BE2C (cell line): Measurements from ENCODE around the gene SLC45A2.

Experiments
- DNase-seq: peaks from one replicate; pipeline ENCODE4 v3.0.0-alpha.2; 2020
- H3K27me3 ChIP-seq: fragments of 250-450 bp; sonication (Bioruptor Pico); 2 replicates; pipeline ENCODE4 v1.5.1; 2020; ENCODE audit warnings: mild to moderate bottlenecking
- H3K36me3 ChIP-seq: fragments of 250-450 bp; sonication (Bioruptor Pico); 2 replicates; pipeline ENCODE4 v1.5.1; 2020; ENCODE audit warnings: mild to moderate bottlenecking
- H3K4me1 ChIP-seq: fragments of 250-450 bp; sonication (Bioruptor Pico); 2 replicates; pipeline ENCODE4 v1.5.1; 2020
- H3K4me3 ChIP-seq: 2 replicates; pipeline ENCODE4 v1.5.1; 2011; ENCODE audit warnings: low read depth, low read length
- H3K9me3 ChIP-seq: fragments of 250-450 bp; sonication (Bioruptor Pico); 2 replicates; pipeline ENCODE4 v1.5.1; 2020
- TF ChIP-seq, protein P1 (sequence below): IDR thresholded peaks from 2 replicates; pipeline ENCODE4 v1.5.1; 2012; ENCODE audit warnings: mild to moderate bottlenecking, low read depth, low read length

SLC45A2 gene

DNA sequence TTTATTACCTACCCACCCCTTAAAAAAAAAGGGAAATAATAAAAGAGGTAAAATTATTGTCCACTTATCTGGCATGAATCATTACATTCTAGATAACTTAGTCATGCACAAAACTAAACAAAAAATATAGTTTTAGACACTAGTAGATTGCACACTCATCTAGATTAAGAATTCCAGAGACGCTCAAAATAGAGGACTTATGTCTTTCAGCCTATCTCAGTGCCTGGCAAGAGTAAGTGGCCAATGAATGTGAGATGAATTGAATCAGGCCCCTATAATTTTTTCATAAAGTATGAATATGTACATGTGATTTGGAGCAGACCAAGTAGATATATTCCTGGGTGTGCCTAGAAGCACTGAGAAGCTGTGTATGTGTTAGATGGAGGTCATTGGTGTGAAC, 50.3 kb downstream of the SLC45A2 start:
- DNase-seq, result no peak
- Histone ChIP-seq H3K4me1 (no peaks in the 10 kb centered on the region), H3K36me3 (no peaks in the 10 kb centered on the region), H3K9me3 (no peaks in the 10 kb centered on the region), H3K4me3 (no peak overlapping the region), H3K27me3 (peaks cover 59% of the 10 kb centered on the region)
- TF ChIP-seq, protein P1, sequence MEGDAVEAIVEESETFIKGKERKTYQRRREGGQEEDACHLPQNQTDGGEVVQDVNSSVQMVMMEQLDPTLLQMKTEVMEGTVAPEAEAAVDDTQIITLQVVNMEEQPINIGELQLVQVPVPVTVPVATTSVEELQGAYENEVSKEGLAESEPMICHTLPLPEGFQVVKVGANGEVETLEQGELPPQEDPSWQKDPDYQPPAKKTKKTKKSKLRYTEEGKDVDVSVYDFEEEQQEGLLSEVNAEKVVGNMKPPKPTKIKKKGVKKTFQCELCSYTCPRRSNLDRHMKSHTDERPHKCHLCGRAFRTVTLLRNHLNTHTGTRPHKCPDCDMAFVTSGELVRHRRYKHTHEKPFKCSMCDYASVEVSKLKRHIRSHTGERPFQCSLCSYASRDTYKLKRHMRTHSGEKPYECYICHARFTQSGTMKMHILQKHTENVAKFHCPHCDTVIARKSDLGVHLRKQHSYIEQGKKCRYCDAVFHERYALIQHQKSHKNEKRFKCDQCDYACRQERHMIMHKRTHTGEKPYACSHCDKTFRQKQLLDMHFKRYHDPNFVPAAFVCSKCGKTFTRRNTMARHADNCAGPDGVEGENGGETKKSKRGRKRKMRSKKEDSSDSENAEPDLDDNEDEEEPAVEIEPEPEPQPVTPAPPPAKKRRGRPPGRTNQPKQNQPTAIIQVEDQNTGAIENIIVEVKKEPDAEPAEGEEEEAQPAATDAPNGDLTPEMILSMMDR, result no peak

DNA sequence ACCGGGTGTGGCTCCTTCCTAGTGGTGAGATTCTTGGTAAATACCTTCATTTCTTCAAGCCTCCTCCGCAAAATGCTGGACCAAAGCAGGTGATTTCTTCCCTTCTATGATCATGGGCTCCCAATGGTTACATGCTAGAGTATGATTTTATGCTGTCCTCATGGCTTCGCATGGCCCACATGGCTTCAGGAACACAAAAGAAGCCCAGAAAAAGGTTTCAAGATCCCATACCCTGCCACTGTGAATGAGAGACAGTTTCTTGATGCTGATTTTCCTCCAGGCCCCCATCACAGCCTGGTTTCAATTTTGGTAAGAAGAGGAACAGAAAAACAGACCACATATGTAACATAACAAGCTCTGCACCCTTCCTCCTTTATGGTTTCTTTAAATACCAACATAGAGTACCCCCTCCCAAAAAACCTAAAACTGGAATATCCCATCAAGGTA, 50.7 kb downstream of the SLC45A2 start:
- no peaks in the 10 kb centered on the region for H3K9me3 ChIP-seq
- DNase-seq, result no peak
- H3K27me3 ChIP-seq, result peaks cover 59% of the 10 kb centered on the region
- TF ChIP-seq, protein P1, result no peak
- no peaks in the 10 kb centered on the region for H3K36me3 ChIP-seq
- H3K4me1 ChIP-seq, result no peaks in the 10 kb centered on the region
- no peak overlapping the region for H3K4me3 ChIP-seq

DNA sequence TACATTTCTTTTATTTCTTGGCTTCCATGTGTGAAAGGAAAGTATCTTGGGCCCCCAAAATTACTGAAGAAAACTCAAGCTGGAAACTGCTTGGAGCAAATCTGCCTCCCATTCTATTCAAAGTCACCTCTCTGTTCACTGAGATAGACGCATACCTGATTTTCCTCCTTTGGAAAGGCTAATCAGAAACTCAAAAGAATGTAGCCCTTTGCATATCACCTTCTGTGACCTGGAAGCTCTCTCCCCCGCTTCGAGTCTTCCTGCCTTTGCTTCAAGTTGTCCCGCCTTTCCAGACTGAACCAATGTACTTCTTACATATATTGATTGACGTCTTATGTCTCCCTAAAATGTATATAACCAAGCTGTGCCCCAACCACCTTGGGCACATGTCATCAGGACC, 53.4 kb downstream of the SLC45A2 start:
- Histone ChIP-seq H3K4me1 (no peaks in the 10 kb centered on the region), H3K4me3 (no peak overlapping the region), H3K27me3 (peaks cover 34% of the 10 kb centered on the region), H3K9me3 (no peaks in the 10 kb centered on the region), H3K36me3 (no peaks in the 10 kb centered on the region)
- no peak for DNase-seq
- TF ChIP-seq, protein P1, result no peak

DNA sequence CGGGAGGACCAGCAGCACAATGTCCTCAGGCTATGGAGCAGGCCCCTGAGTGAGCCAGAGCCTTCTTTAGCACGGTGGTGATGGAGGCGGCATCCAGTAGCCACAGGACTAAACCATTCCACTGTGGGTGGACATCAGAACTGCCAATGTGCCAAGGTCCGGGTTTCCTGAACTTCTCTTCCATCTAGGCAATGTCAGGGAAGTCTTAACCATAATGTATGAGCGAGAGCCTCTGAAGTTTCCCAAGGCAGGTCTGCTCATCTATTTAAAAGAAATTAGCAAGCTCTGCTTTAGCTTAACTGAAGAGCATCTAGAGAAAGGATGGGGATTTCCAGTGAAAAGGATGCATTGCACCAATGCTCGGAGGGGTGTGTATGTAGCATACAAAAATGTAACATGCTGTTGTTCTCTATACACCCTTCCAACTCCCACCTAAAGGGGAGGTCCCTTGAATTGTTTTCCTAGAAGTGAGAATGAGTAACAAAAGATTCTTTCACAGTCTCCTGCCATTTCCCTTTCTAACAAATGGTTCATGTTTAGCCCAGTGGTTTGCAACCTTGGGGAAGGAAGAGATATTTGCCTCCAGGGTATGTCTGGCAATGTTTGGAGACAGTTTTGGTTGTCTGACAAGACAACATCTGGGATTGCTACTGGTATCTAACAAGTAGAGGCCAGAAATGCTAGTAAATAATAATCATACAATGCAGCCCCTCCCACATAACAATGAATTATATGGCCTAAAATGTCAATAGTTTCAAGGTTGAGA, 54.4 kb downstream of the SLC45A2 start:
- no peaks in the 10 kb centered on the region for H3K4me1 ChIP-seq
- peaks cover 24% of the 10 kb centered on the region for H3K27me3 ChIP-seq
- no peaks in the 10 kb centered on the region for H3K36me3 ChIP-seq
- H3K4me3 ChIP-seq, result no peak overlapping the region
- DNase-seq, result no peak
- TF ChIP-seq, protein P1, result no peak
- H3K9me3 ChIP-seq, result no peaks in the 10 kb centered on the region

DNA sequence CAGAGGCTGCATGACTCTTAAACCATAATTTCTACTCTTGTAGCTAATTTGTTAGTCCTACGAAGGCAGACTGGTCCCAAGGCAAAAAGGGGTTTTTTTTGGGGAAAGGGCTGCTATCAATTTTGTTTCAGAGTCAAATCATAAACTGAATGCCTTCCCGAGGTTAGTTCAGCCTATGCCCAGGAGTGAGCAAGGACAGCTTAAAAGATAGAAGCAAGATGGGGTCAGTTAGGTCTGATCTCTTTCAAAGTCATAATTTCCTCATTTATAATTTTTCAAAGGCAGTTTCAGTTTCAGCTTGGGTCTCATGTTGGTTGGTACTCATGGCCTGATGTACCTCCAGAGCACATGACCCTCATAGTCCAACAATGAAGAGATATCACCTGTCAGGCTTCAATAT, 56.2 kb downstream of the SLC45A2 start:
- Histone ChIP-seq H3K36me3 (no peaks in the 10 kb centered on the region), H3K9me3 (no peaks in the 10 kb centered on the region), H3K4me1 (no peaks in the 10 kb centered on the region), H3K4me3 (no peak overlapping the region), H3K27me3 (peaks cover 22% of the 10 kb centered on the region)
- DNase-seq, result no peak
- TF ChIP-seq, protein P1, result no peak

DNA sequence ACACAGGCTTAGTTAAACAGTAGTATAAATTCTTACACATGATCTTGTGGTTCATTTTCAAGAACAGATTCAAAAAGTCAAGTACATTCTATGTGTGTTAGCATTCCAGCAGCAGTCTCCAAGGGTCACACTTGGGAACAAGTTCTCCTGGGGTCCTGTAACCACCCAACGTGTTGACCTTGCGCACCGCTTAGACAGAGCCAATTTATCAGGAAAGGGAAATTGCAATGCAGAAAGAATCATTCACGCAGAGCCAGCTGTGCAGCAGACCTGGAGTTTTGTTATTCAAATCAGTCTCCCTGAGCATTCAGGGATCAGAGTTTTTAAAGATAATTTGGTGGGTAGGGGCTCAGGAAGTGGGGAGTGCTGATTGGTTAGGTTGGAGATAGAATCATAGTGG, 56.8 kb downstream of the SLC45A2 start:
- TF ChIP-seq, protein P1, result no peak
- no peak overlapping the region for H3K4me3 ChIP-seq
- H3K9me3 ChIP-seq, result no peaks in the 10 kb centered on the region
- H3K27me3 ChIP-seq, result peaks cover 22% of the 10 kb centered on the region
- DNase-seq, result no peak
- no peaks in the 10 kb centered on the region for H3K4me1 ChIP-seq
- H3K36me3 ChIP-seq, result no peaks in the 10 kb centered on the region
